Measurements from ENCODE around the gene FFAR1. TPM values are rescaled to one million over a fixed set of nuclear protein-coding genes. Genes with fewer than 3 reads are reported as not detected.

Gene FFAR1
- total and polyA plus RNA-seq, 2 donors (not counting 1 experiment from before 2014, with no cell fraction given): 3.0 to 17.9 TPM

GRCh38 chr19:35336166-35336955 lies 11.3 kb upstream of the FFAR1 start:
- Histone ChIP-seq H3K4me3 (ENCODE audit: control extremely low read depth in 1 of 5, extremely low read depth in 1 of 5, insufficient read depth in 1 of 5, low read depth in 2 of 5, low read length in 4 of 5) (no peak overlapping the region), H4K20me1 (ENCODE audit: control insufficient read depth, insufficient read depth, low read length, poor library complexity, severe bottlenecking) (peaks cover 100% of the 10 kb centered on the region), H3K27ac (ENCODE audit: low read length in 2 of 2) (peak overlapping the region in 1 of 2 donors; percentile 59), H3K9ac (ENCODE audit: low read length) (no peak overlapping the region), H3K36me3 (replicated peaks in 1 of 2; ENCODE audit: control extremely low read depth in 1 of 2, control insufficient read depth in 1 of 2, extremely low read depth in 1 of 2, insufficient read depth in 2 of 2, low read length in 1 of 2) (peaks cover 4 to 94% of the 10 kb centered on the region in 2 experiments), H3K27me3 (replicated peaks in 1 of 4; ENCODE audit: control extremely low read depth in 1 of 4, control insufficient read depth in 3 of 4, insufficient read depth in 4 of 4, low read length in 3 of 4) (no peaks in the 10 kb centered on the region), H3K79me2 (ENCODE audit: control insufficient read depth, insufficient read depth, low read length) (peaks cover 95% of the 10 kb centered on the region), H2AFZ (ENCODE audit: insufficient read depth, low read depth, low read length, poor library complexity, severe bottlenecking) (no peak overlapping the region), H3K4me2 (replicated peaks; ENCODE audit: low read depth, low read length, poor library complexity, severe bottlenecking) (peak overlapping the region; percentile 32), H3K4me1 (ENCODE audit: control insufficient read depth in 2 of 2, insufficient read depth in 2 of 2, low read length in 2 of 2) (peaks cover 70 to 94% of the 10 kb centered on the region in 2 donors), H3K9me3 (ENCODE audit: control extremely low read depth in 1 of 3, control insufficient read depth in 2 of 3, insufficient read depth in 1 of 3, low read length in 2 of 3) (no peaks in the 10 kb centered on the region)
- ChIA-PET POLR2A (interaction anchor here (0.6 to 2.9 kb wide), 3 partner anchors 9 to 16 kb away, joined by 3 to 10 read pairs (median 3); no protein-coding TSS in a partner anchor), CTCF (interaction anchor here (0.6 to 1.9 kb wide), 4 partner anchors 9 to 18 kb away, joined by 3 to 19 read pairs (median 4); partner anchors contain the start of gene FFAR1)
- no peak for DNase-seq
- intact Hi-C loops (cut with micrococcal nuclease): no loop called here
- Mint-ChIP-seq H3K27me3 (no peaks in the 10 kb centered on the region), H3K9me3 (ENCODE audit: insufficient read depth) (no peaks in the 10 kb centered on the region), H3K4me3 (peak overlapping the region; percentile 47), H3K4me1 (peaks cover 81% of the 10 kb centered on the region), H3K27ac (peak overlapping the region; percentile 88)
- ATAC-seq (ENCODE audit: low read depth): no peak
- 91% methylated on average over 17 of the region's 21 CpGs for WGBS (ENCODE audit: insufficient coverage)
- no peak for TF ChIP-seq EZH2 (IDR thresholded peaks at IDR 0.05; ENCODE audit: borderline replicate concordance, insufficient read depth, low read depth, low read length, poor library complexity, severe bottlenecking)
- no peak for TF ChIP-seq CTCF (IDR thresholded peaks at IDR 0.05)
